Osteocyte (in vitro differentiated cells): ENCODE measurements around the gene OR1I1. TPM values are rescaled to one million over a fixed set of nuclear protein-coding genes. Genes with fewer than 3 reads are reported as not detected.

Source experiments
- DNase-seq: peaks from one replicate; pipeline ENCODE4 v3.0.0; 2021; ENCODE audit warnings: mixed read lengths; ENCODE audit not compliant: unreplicated experiment; ENCODE audit errors: extremely low spot score
- H3K27ac Mint-ChIP-seq: one replicate; pipeline ENCODE4 v1.8.0; 2021; ENCODE audit warnings: mild to moderate bottlenecking, mixed read lengths; ENCODE audit not compliant: unreplicated experiment
- H3K27me3 Mint-ChIP-seq: one replicate; pipeline ENCODE4 v1.8.0; 2021; ENCODE audit warnings: mixed read lengths; ENCODE audit not compliant: unreplicated experiment
- H3K36me3 Mint-ChIP-seq: one replicate; pipeline ENCODE4 v1.8.0; 2021; ENCODE audit warnings: mixed read lengths; ENCODE audit not compliant: unreplicated experiment
- H3K4me1 Mint-ChIP-seq: one replicate; pipeline ENCODE4 v1.8.0; 2021; ENCODE audit warnings: mixed read lengths; ENCODE audit not compliant: unreplicated experiment
- H3K4me3 Mint-ChIP-seq: one replicate; pipeline ENCODE4 v1.8.0; 2021; ENCODE audit warnings: mild to moderate bottlenecking, moderate library complexity, mixed read lengths; ENCODE audit not compliant: unreplicated experiment
- H3K9me3 Mint-ChIP-seq: one replicate; pipeline ENCODE4 v1.8.0; 2021; ENCODE audit warnings: mixed read lengths; ENCODE audit not compliant: unreplicated experiment
- total RNA-seq: library from RNA; stranded (reverse); gene quantifications from 2 replicates; pipeline ENCODE4 v1.2.1, GENCODE V29; 2021
- TF ChIP-seq, protein P1 (sequence below): fragments of 200-600 bp; sonication (generic); IDR thresholded peaks from 2 replicates; pipeline ENCODE4 v1.5.0; 2021; ENCODE audit warnings: antibody characterized with exemption, mild to moderate bottlenecking, moderate library complexity

Gene OR1I1
- total RNA-seq, 1 donor from 2014 or later, result not detected

DNA sequence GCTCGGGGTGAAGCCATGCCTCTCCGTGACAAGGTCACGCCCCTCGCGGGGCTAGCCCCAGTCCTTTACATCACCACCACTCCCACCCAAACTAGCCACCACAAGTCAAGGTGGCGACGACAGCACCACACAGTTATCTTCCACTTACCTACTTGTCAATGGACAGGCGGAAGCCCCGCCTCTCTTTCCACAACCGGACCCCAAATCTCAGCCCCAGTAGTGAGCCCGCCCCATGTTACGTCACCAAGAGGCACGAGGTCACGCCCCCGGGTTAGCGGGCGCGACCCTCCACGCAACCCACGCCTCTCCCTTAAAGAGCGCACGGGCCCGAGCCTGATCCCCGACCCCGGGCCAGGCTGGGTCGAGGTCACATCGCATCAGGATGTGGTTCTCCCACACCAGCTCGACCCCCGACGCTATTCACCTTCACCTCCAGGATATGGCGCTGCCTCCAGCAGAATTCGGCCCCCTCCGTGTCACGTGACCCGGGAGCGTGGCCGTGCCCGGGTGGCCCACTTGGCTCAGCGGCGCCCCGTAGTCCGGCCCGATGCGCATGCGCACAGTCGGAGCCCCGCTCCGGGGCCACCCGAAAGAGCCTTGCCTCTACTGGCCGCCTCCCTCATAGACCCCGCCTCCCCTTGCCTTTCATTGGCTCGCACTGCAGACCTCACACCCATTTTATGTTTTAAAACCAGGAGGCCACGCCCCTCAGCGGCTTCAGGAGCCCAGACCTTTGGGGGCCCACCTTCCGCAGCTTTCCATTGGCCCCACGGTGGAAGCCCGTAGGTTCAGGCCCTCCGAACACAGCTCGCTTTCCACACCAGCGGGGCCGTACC is 43.4 kb downstream of the OR1I1 start:
- peaks cover 14% of the 10 kb centered on the region for H3K36me3 Mint-ChIP-seq
- H3K4me3 Mint-ChIP-seq, result peak overlapping the region; percentile 99
- DNase-seq, result peak; percentile 99
- no peaks in the 10 kb centered on the region for H3K9me3 Mint-ChIP-seq
- peak overlapping the region; percentile 91 for H3K27ac Mint-ChIP-seq
- peaks cover 19% of the 10 kb centered on the region for H3K4me1 Mint-ChIP-seq
- no peaks in the 10 kb centered on the region for H3K27me3 Mint-ChIP-seq
- TF ChIP-seq, protein P1, sequence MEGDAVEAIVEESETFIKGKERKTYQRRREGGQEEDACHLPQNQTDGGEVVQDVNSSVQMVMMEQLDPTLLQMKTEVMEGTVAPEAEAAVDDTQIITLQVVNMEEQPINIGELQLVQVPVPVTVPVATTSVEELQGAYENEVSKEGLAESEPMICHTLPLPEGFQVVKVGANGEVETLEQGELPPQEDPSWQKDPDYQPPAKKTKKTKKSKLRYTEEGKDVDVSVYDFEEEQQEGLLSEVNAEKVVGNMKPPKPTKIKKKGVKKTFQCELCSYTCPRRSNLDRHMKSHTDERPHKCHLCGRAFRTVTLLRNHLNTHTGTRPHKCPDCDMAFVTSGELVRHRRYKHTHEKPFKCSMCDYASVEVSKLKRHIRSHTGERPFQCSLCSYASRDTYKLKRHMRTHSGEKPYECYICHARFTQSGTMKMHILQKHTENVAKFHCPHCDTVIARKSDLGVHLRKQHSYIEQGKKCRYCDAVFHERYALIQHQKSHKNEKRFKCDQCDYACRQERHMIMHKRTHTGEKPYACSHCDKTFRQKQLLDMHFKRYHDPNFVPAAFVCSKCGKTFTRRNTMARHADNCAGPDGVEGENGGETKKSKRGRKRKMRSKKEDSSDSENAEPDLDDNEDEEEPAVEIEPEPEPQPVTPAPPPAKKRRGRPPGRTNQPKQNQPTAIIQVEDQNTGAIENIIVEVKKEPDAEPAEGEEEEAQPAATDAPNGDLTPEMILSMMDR, result no peak

DNA sequence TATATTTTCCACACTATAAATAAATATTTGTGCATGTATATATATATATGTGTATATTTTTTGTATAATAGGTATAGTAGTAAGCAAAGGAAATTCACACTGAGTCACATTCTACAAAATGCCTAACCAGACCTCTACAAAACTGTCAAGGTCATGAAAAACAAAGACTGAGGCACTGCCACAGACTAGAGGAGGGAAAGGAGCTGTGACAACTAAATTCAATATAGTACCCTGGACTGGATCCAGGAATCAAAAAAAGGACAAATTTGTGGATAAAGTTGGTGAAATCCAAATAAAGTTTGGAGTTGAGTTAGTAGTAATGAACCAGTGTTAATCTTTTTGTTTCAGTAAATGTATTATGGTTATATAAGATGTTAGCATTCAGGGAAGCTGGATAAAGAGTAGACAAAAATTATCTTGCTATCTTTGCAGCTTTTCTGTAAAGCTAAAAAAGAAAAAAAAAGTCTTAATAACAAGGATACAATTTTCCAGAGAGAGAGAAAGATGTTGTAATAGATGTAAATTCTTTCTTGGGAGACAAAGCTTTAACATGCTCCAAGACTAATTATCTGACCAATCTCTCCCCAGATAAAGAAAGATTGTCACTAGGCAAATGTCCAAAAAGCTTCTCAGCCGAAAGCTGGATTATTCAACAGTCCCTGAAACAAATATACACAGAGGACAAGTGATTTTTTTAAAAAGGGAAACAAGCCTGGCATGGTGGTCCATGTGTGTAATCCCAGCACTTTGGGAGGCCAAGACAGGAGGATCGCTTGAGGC is 44.3 kb downstream of the OR1I1 start:
- Mint-ChIP-seq H3K4me1 (peaks cover 19% of the 10 kb centered on the region), H3K27me3 (no peaks in the 10 kb centered on the region), H3K4me3 (no peak overlapping the region), H3K9me3 (no peaks in the 10 kb centered on the region), H3K27ac (no peak overlapping the region), H3K36me3 (peaks cover 6% of the 10 kb centered on the region)
- TF ChIP-seq, protein P1, result no peak
- DNase-seq, result no peak

DNA sequence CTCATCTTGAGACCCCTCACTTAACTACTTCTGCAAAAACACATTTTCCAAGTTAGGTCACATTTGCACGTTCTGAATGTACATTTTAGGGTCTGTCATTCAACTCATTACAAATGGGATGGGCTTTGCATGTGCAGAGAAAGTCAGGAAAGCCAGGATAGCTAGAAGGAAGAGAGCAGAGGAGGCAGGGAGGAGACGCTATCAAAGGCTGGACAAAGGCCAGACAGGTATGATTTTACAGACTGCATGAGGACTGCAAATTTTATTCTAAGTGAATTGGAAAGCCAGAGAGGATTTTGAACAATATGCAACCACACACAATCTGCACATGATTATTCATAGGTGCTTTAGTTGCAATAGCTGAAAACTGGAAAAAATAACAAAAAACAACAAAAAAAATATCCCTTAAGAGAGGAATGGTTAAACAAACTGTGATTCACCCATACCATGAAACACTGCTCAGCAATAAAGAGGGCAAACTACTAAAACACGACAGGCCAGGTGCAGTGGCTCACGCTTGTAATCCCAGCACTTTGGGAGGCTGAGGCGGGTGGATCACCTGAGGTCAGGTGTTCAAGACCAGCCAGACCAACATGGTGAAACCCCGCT is 46.3 kb downstream of the OR1I1 start:
- no peak overlapping the region for H3K4me3 Mint-ChIP-seq
- TF ChIP-seq, protein P1, result no peak
- DNase-seq, result no peak
- H3K27me3 Mint-ChIP-seq, result peaks cover 2% of the 10 kb centered on the region
- peaks cover 19% of the 10 kb centered on the region for H3K4me1 Mint-ChIP-seq
- H3K36me3 Mint-ChIP-seq, result no peaks in the 10 kb centered on the region
- H3K27ac Mint-ChIP-seq, result no peak overlapping the region
- no peaks in the 10 kb centered on the region for H3K9me3 Mint-ChIP-seq

DNA sequence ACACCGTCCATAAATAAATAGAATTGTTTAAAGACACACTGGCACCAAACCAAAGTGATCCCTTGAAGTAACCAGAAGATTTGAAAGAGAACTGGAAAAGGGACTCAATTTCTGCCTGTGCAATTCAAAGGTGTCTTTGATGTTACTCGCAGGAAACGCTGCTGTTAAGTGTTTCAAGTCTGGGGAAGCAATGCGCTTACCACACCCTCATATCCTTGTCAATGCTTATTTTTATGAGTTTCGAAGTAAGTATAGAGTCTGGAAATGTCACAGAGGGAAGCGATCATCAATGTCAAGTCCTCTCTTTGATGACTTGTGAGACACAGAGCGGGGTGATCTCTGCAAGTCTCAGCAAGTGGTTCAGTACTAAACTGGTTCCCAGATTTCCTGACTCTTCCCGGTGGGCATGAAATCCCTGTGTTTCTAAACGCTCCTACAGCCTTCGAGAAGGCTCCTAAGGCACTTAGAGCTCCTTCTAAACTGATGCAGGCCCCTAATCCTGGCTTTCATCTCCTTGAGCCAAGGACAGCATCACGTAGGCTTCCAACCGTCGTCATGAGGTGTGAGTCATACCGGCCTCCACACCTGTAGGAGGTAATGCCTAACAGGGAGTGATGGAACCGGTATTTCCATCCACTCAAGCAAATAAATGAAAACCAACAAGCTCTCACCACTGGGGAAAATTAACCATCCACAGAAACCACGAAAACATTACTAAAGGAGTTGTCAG is 48.0 kb downstream of the OR1I1 start:
- H3K4me3 Mint-ChIP-seq, result no peak overlapping the region
- H3K4me1 Mint-ChIP-seq, result peaks cover 6% of the 10 kb centered on the region
- TF ChIP-seq, protein P1, result no peak

More for the DNA sequence above, 48.0 kb downstream of the OR1I1 start:
- Mint-ChIP-seq H3K9me3 (no peaks in the 10 kb centered on the region), H3K27me3 (peaks cover 2% of the 10 kb centered on the region), H3K36me3 (no peaks in the 10 kb centered on the region), H3K27ac (no peak overlapping the region)
- DNase-seq, result no peak
